CD4-positive, alpha-beta T cell treated with Interleukin-4 for 1 hour (primary cell): ENCODE data around the gene DUSP8.

Experiments used
- DNase-seq, 2 donors: peaks; one replicate each; pipeline ENCODE4 v3.0.0-alpha.2; 2020 to 2022

Gene DUSP8

DNA sequence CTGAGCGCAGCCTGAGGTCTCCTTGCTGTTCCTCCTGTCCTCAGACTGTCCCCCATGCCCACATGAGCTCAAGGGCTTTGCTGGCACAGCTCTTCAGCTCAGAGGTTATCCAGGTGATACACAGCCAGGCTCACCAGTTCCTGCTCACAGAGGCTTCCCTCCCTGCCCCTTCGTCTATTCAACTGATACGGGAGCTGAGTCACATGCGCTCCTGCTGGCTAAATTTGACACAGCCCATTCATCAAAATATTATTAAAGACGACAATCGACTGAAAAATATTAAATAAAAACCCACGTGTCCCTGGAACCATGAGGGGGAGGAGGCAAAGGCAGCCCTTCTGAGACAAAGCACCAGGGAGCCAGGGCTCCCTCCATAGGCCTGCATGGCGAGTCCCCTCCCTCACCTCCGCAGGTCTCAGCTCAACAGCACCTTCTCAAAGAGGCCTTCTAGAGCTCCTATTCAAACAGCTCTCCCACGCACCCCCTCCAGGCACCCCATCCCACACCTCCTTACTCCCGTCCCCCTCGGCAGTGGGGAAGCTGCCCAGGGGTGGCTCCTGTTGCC, 40.5 kb downstream of the DUSP8 start:
- DNase-seq: no peak

DNA sequence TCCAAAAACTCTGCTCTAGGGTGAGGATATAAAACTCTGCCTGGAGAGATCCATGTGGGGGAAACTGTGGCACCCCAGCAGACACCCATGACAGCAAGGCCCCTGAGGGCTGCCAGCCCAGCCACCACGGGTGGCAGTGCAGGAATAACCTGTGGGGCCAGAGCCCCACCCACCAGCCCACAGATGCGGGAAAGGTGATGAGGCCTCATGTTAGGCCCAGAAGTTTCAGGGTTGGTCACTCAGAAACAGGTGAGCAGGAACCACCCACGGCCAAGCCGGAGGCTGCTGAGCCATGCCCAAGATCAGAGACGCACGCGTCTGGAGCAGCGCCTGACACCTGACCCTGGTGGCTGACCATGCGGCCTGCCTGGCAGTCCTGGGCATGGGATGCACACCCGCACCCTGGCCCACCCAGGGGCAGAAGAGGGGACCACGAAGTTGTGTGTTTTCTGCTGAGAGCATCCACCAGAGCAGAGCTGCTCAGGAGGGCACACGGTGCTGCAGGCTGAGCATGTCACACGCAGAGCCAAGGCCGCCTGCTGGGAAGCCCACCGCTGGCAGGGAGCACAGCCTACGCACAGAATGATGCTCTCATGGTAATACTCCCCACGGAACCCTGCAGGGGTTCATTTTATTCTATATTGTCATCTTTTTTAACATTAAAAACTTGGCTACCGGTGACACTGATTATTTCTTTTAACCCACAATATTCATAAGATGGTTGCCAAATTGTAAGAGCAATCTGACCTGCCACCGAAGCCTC, 41.2 kb downstream of the DUSP8 start:
- no peak for DNase-seq

DNA sequence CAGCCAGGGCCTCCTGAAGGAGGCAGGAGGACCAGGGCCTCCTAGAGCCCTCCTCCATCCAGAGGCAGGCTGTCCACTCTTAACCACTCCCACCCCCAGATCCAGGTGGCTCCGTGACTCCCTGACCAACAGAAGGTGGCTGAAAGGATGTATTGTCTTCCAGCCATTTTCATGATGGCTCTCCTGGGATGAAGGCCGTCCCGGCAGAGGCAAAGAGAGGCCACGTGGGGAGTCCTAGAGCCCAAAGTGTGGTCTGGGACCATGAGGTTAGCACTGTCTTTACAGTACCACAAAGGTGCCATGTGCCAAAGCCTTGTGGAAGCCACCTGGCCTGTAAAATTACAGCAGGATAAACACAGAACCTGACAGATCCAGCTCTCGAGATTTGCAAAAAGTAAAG, 42.3 kb downstream of the DUSP8 start:
- DNase-seq: no peak

DNA sequence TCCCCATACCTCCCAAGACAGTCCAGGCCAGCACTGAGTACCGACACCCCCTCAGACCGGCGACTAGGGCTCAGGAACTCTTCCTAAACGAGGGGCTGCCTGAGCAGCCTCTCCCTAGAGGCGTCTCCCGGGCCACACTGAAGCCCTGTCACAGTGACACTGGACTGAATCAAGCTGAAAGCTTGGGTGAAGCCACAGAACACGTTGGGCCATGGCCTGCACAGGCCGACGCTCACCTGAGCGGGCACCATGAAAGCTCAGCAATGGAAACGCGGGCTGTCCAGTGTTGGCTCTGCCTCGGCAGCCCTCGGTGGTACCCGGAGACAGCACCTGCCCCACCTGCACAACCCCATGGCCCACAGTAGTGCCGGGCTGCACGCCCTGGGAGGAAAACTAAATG, 42.8 kb downstream of the DUSP8 start:
- no peak for DNase-seq

DNA sequence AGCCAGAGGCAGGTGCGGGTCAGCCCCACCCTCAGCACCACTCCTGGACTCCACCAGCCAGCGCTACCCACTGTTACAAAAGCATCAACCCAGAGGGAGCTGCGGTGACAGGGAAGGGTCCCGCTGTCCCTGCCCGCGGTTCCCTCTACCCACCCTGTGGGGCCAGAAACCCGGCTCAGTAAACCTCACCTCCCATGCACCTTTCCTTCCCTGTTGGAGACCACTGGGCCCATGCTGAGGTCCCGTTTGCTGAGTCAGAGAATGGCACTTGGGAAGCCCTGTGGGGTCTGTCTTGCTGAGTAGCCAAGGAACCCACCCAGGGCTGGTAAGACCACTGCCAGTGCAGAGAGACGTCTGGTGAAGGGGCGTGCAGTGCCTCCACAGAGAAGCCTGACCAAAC, 43.4 kb downstream of the DUSP8 start:
- no peak for DNase-seq

DNA sequence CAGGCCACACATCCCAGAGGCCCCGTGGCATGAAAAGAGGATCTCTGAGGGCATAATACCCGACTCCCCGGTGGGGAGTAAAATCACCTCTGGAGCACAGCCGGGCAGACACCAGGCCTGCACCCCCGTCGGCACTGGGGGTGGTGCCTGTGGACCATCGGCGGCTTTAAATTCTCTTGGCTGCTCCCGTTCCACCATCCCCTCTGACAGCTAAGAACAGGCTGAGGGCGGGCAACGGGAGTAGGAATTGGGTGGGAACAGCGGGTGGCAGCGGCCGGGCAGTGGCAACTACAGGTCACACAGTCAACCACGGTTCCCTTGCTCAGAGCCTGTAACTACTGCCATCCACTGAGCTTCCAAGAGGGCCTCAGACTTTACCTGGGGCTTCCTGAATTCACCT, 45.3 kb downstream of the DUSP8 start:
- DNase-seq: no peak

DNA sequence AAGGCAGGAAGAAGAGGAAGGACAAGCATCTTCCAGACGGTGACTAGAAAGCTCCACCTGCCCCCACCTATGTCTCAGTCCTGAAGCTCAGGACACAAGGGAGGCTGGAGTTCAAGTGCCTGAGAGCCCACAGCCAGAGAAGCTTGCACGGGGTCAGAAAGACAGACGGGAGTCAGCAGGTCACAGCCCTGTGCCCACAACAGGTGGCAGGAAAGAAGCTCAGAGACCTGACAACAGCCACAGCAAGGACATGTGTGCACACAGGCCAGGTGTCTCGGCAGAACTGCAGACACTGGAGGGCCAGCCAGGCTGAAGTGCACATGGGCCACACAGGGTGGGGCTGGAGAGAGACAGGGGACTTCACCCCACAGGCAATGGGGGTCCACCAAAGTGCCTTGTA, 48.3 kb downstream of the DUSP8 start:
- no peak for DNase-seq

DNA sequence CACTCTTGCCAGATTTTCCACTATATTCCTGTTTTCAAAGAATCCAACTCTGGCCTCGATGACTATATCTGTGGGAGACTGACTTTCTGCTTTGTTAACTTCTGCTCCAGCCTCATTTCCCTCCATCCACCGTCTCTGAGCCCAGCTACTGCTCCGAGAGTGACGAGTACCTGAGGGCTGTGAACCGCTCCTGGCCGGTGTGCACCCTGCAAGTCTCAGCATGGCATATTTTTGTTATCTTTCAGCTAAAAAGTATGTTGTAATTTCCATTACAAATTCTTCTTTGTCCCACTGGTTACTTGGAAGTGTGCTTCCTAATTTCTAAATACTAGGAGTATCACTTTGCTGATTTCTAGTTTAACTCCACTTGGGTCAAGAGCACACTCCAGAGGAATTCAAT, 49.0 kb downstream of the DUSP8 start:
- DNase-seq: no peak

DNA sequence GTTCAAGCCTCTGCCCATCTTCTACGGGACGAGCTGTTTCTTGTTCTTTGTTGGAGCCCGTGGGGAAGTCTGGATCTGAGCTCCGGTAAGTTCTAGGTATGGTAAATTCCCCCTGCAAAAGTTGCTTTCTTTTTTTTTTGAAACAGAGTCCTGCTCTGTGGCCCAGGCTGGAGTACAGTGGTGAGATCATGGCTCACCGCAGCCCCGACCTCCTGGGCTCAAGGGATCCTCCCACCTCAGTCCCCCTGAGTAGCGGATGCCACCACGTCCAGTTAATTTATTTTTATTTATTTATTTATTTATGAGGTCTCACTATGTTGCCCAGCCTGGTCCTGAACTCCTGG, 50.0 kb downstream of the DUSP8 start:
- DNase-seq: no peak

DNA sequence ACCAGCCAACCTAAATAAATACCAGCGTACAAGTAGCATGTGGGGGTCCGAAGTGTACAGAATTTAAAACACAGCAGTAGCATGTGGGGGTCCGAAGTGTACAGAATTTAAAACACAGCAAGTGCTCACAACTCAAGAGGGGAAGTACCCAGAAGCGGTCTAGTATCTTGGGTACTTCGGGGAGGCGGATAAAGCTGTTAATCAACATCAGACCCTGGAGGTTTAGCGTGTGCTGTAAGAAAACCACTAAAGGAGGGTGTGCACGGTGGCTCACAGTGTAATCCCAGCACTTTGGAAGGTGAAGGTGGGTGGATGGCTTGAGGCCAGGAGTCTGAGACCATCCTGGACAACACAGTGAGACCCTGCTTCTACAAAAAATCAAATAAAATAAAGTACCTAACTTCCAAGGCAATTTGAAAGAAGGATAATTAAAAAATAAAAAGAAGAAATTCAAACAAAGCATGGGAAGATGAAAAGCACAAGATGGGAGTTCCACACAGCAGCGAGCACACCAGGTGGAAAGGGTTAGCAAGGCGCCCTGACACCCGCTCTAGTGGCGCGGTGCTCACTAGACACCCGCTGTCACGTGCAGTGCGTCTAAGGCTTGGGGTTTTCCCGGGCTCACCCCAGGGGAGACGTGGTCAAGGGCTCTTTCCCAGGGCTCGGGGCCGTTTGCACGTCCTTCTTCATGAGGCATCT, 50.5 kb downstream of the DUSP8 start:
- peak in 1 of 2 donors; percentile 56 for DNase-seq

DNA sequence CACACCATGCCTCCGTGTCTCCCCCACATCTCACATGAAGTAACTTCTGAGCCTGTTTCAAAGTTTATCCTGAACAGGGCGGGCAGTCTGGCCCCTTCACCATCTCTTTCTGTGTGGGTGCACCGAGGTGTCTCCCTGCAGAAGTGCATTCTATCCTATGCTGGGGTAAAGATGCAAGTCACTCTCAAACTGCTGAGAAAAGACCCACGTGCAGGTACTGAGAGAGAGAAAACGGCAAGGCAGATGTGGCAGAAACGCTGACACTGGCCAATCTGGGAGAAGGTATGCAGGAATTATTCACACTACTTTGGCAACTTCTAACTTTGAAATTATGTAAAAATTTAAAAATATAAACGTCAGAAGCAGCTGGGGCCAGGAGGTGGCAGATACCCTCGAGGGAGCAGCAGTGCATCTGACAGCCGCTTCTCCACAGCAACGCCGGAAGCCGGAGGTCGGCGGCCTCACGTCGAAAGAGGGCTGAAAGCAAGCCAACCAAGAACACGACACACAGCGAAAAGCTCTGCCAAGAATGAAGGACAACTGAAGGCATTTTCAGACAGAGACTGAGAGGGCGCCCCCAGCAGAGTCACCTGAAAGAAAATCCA, 51.3 kb downstream of the DUSP8 start:
- no peak for DNase-seq

DNA sequence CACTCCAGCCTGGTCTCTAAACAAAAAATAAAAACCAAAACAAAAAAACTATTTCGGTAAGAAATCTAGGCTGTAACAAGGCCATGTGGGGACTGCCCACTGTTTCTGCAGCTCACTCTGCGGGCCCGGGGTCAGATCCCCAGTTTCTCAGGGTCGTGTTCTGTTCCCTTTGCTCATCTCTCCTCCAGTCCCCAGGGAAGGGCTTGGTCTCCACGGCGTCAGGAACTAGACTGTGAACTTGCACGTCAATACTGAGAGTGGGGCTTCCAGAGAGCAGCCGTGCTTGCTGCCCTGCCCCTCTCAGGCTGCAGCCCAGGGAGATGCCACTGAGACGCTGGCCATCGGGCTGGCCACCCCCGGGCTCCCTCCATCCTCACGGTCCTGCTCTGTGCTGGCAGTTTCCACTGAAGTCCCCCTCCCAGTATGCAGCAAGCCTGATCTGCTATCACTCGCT, 51.8 kb downstream of the DUSP8 start:
- no peak for DNase-seq

DNA sequence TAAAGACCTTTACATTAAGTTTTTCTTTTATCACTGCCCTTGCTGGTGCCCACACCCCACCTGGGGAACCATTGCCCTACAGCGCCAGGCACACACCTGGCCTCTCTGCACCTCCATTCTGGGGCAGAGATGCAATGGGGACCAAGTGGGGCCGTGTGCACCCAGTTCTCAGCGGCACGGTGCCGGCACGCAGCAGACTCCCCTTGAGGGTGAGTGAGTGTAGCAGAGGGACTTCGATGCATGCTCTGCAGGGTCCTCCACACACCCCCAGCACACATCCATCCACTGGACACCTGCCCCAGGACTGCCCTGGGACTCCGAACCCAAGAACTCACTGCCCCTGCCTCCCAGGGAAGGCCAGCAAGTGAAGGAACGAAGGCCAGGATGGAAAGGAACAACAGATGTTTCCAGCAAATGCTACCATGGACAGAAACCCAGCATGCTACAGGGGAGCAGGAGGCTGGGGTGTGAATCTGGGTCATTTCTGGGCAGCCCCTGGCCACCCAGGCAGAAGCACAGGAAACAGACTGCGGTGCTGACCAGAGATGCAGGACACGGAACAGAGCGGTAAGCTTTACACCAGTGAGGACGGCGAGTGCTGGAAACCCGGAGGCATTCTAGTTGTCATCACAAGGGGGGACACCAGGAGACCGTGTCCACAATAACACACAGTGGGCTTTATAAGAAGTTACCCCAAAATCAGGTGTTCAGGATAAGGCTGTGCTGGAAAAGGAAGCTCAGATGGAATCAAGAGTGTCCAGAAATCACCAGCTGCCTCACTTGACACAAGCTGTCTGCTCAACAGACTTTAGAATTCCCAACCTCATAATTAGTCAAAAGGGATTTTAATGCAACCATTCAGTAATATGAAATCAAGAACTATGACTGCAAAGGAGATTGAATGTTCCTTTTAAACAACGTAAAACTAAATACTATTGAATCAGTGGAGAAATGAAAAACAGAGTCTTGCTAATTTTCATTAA, 52.8 kb downstream of the DUSP8 start:
- DNase-seq: no peak

DNA sequence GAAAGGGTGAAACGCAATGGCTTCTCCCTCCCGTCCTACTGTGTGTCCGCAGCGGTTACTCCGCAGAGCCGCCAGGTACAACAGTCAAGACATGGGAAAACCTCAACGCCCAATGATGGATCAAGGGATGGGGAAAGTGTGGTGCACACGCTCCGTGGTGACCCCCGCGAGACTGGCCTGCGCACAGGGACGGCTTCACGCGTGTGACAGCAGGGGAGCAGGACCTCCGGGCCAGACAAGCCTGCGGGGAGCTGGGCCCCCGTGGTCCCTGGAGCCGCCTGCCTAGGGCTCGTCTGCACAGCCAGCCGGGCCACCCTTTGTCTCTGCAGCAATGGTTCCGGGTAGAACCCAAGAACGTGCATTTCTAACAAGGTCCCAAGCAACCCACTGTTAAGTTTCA, 53.8 kb downstream of the DUSP8 start:
- no peak for DNase-seq

DNA sequence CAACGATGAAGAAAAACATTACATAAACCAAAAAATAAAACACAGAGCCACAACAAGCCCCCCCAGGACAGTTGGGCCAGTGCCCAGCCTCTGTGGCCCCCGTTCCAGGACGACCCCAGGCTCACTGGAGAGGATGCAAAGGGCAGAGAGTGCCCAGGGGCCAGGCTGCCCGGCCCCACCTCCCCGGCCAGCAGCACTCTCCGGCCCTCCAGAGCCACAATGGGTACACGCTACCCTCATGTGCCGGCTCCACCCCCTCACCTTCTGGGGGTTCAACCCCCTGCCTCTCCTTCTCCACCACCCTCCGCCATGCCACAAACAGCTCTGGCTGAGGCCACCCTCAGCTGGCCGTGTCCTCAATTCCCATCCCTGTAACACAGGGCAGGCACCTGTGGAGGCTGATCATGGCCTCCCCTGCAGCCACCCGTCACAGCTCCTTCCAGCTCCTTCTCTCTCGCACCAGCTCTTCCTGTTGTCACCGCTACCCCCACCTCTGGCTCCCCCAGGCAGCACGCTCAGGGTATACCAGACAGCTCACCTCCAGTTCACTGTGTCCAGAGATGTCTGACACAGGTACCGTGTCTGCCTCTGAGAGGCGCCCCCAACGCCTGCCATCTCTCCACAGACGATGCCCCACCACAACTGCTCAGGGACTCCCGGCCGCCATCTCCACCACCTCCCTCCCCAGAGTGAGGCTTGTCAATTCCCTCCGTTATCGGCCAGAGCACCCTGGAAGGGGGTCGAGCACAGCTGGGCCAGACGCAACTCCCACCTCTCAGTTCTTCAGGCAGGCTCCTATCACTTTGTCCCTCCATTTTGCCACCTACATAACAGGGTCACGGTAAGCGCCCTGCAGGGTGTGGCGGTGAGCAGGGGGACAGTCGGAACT, 54.7 kb downstream of the DUSP8 start:
- no peak for DNase-seq

DNA sequence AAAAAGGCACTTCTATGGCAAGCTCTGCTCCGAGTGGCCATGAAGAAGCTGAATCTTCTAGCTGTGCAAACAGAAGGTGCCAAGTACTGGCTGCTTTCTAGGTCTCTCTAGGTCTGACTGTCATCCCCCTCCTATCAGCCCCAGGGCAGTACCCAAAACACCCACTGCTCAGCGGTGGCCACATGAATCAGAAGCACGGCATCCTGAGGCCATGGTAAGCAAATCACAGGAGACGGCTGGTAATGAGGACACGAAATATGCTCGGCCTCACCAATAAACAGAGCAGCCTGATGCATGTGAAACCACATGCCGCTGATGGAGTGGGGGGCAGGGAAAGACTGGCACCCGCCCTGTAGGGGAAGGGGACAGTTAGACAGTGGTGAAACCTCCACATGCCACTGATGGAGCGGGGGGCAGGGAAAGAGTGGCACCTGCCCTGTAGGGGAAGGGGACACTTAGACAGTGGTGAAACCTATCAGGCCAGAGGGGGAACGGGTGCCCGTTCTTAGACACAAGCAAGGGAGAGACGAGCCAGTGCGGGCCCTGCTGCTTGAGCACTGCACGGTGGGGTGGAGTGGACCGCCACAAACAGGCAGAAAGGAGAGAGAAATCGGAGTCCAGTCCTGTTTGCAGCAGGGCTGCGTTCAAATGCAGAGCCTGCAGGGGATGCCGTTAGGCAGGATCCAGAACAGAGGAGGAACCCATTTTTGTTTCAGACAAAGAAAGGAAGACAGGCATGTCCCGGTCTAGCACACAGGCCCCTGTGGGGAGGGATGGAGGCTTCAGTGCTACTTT, 55.6 kb downstream of the DUSP8 start:
- DNase-seq: no peak

DNA sequence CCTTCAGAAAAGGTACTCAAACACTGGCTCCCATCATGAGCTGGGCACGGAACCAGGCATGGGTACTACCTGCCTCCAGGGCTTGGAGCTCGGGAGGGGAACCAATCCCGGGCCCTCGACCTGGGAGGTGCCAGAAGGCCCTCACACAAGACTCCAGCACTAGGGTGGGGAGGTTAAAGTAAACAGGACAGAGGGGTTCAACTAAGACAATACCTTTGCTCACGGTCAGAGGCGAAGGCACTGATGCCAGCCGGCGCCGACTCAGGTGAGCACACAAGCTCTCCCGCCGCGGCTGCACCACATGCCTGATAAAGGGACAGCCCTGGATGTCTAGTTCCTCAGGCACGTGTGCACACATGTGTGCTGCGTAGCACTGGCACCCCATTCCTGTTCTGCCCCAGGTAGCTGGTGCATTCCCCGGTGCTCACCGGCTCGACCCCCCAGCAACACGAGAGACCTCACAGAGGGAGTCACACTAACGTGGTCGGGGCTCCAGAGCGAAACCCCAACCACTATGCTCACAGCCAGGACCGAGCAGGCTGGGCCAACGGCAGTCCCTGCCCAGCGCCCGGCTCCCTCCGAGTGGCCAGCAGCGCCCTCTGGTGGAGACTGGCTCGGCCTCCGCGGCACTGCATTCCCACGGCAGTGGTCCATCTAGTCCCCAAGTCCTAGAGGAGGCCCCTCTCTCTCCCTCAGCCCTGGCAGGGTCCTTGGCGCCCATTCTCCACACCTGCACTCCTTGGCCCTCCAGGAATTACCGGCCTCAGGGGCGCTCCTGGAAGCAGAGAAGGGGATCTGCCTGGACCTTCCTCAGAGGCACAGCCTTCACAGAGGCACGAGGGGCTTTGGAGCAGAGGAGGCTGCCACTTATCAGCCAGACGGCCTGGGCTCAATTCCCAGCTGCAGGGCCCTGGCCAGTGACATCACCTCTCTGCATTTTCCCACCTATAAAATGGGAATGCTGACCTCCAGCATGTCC, 56.7 kb downstream of the DUSP8 start:
- DNase-seq: peak; percentile 58 to 61

DNA sequence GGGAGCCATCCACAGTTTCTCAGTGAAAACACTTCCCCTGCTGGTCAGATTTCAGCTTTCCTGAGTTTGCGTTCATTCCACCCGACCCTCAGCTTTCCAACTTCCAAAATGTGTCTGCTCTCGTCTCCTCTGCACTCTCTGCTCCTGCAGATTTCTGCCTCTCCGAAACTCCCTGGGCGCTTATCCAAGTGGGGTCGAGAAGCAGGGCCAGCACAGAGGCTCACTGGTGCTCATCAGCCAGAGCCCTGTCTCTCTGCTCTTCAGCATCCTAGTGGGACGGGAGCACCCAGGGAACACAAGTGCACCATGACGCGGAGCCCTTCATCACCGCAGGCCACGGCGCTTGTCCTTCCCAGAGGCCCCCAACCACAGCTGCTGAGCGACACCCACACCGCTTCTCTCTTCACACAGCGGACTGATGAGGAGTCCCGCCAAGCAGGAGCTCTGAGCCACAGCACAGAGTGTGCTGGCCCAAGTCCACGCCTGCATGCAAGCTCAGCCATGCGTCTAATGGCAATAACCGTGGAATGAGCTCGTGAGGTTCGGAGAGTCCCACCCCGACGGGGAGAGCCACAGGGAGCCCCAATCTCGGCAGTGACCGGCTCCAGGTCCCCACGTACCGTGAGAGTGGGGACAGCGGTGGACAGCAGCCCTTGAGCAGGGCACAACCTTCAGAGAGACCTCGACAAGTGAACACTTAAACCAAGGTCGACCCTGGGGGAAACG, 57.6 kb downstream of the DUSP8 start:
- no peak for DNase-seq
